GM06990 (cell line): ENCODE measurements around the gene SLC9A9.

Experiments
- DNase-seq: peaks from one replicate; pipeline ENCODE4 v3.0.0-alpha.2; 2011; ENCODE audit not compliant: insufficient read length; ENCODE audit errors: extremely low read depth
- H3K27me3 ChIP-seq: replicated peaks from 2 replicates; pipeline ENCODE4 v1.6.0; 2011; ENCODE audit warnings: low read length; ENCODE audit not compliant: control insufficient read depth, insufficient read depth
- H3K36me3 ChIP-seq: 2 replicates; pipeline ENCODE4 v1.5.1; 2011; ENCODE audit warnings: low read length; ENCODE audit not compliant: control insufficient read depth, insufficient read depth
- H3K4me3 ChIP-seq: replicated peaks from 2 replicates; pipeline ENCODE4 v1.5.1; 2011; ENCODE audit warnings: low read depth, mild to moderate bottlenecking, control low read depth, low read length
- CTCF ChIP-seq: IDR thresholded peaks from 2 replicates; pipeline ENCODE4 v1.5.1; 2011; ENCODE audit warnings: low read length, control low read depth, mild to moderate bottlenecking, inconsistent platforms; ENCODE audit not compliant: insufficient read depth, poor library complexity, severe bottlenecking

SLC9A9 gene

GRCh38 chr3:143559296-143559695 lies 289.0 kb downstream of the SLC9A9 start:
- no peak for DNase-seq
- TF ChIP-seq CTCF, result no peak
- Histone ChIP-seq H3K36me3 (no peaks in the 10 kb centered on the region), H3K4me3 (no peak overlapping the region), H3K27me3 (no peaks in the 10 kb centered on the region)

GRCh38 chr3:143552851-143553250 lies 295.4 kb downstream of the SLC9A9 start:
- no peaks in the 10 kb centered on the region for H3K36me3 ChIP-seq
- no peaks in the 10 kb centered on the region for H3K27me3 ChIP-seq
- DNase-seq, result no peak
- TF ChIP-seq CTCF, result no peak
- H3K4me3 ChIP-seq, result no peak overlapping the region

GRCh38 chr3:143551761-143552160 lies 296.5 kb downstream of the SLC9A9 start:
- Histone ChIP-seq H3K36me3 (no peaks in the 10 kb centered on the region), H3K27me3 (no peaks in the 10 kb centered on the region), H3K4me3 (no peak overlapping the region)
- no peak for TF ChIP-seq CTCF
- no peak for DNase-seq

- no peak for DNase-seq
- TF ChIP-seq CTCF, result no peak
- no peaks in the 10 kb centered on the region for H3K36me3 ChIP-seq
- H3K27me3 ChIP-seq, result no peaks in the 10 kb centered on the region
- H3K4me3 ChIP-seq, result no peak overlapping the region
Observed at GRCh38 chr3:143548861-143549497, 299.3 kb downstream of the SLC9A9 start.

GRCh38 chr3:143548393-143548792 lies 299.9 kb downstream of the SLC9A9 start:
- no peaks in the 10 kb centered on the region for H3K36me3 ChIP-seq
- no peak overlapping the region for H3K4me3 ChIP-seq
- no peaks in the 10 kb centered on the region for H3K27me3 ChIP-seq

More at GRCh38 chr3:143548393-143548792, 299.9 kb downstream of the SLC9A9 start:
- no peak for DNase-seq
- no peak for TF ChIP-seq CTCF
